HepG2 (cell line): ENCODE data around the gene IDH3G.

Experiments
- STAG1 ChIP-seq: sonication (generic); formaldehyde crosslinking; IDR thresholded peaks from 2 replicates; pipeline ENCODE4 v1.4.0; 2020; ENCODE audit warnings: missing genetic modification reagents
- ZNF674 ChIP-seq: sonication (generic); formaldehyde crosslinking; IDR thresholded peaks from 2 replicates; pipeline ENCODE4 v1.5.0; 2020; ENCODE audit warnings: low read depth, mild to moderate bottlenecking, missing genetic modification reagents
- ZNF788 ChIP-seq: sonication (generic); formaldehyde crosslinking; IDR thresholded peaks from 2 replicates; pipeline ENCODE4 v1.5.0; 2020; ENCODE audit warnings: mild to moderate bottlenecking, missing genetic modification reagents, borderline replicate concordance

GRCh38 chrX:153825042-153825441 is 30.9 kb upstream of the IDH3G start:
- TF ChIP-seq ZNF674 (CRISPR knock-in tag) (no peak), ZNF788 (CRISPR knock-in tag) (no peak), STAG1 (CRISPR knock-in tag) (no peak)
